ENCODE data around the gene MOSMO.
"Not testable (repeated sequence)": the region's sequence is repeated elsewhere in the genome, so short reads cannot be mapped to it uniquely, and the experiment has no call there.

The MOSMO gene

GRCh38 chr16:22013486-22013885 lies 5.6 kb downstream of the MOSMO start:
- TF ChIP-seq CTCF (IDR thresholded peaks at IDR 0.05) = no peak
- H3K36me3 Mint-ChIP-seq (ENCODE audit: low read depth) = peaks cover 7% of the 10 kb centered on the region
- no peak overlapping the region for H3K27ac Mint-ChIP-seq
- H3K9me3 Mint-ChIP-seq = no peaks in the 10 kb centered on the region
- H3K27me3 Mint-ChIP-seq (ENCODE audit: low read depth, poor library complexity) = peaks cover 17% of the 10 kb centered on the region
- DNase-seq = no peak
- no peak overlapping the region for H3K4me3 Mint-ChIP-seq
- peaks cover 13% of the 10 kb centered on the region for H3K4me1 Mint-ChIP-seq

GRCh38 chr16:22014271-22014873 lies 6.5 kb downstream of the MOSMO start:
- TF ChIP-seq CTCF (IDR thresholded peaks at IDR 0.05) = no peak
- DNase-seq = no peak
- Mint-ChIP-seq H3K36me3 (ENCODE audit: low read depth) (peaks cover 7% of the 10 kb centered on the region), H3K4me1 (peaks cover 4% of the 10 kb centered on the region), H3K27ac (no peak overlapping the region), H3K27me3 (ENCODE audit: low read depth, poor library complexity) (peaks cover 11% of the 10 kb centered on the region), H3K4me3 (no peak overlapping the region), H3K9me3 (no peaks in the 10 kb centered on the region)

- Mint-ChIP-seq H3K4me3 (no peak overlapping the region), H3K9me3 (no peaks in the 10 kb centered on the region), H3K36me3 (ENCODE audit: low read depth) (no peaks in the 10 kb centered on the region), H3K4me1 (no peaks in the 10 kb centered on the region), H3K27ac (no peak overlapping the region), H3K27me3 (ENCODE audit: low read depth, poor library complexity) (no peaks in the 10 kb centered on the region)
- no peak for TF ChIP-seq CTCF (IDR thresholded peaks at IDR 0.05)
- DNase-seq = no peak
Observed at GRCh38 chr16:22016927-22017326, 9.0 kb downstream of the MOSMO start.

GRCh38 chr16:22018559-22018958 lies 10.6 kb downstream of the MOSMO start:
- Mint-ChIP-seq H3K4me3 (no peak overlapping the region), H3K4me1 (no peaks in the 10 kb centered on the region), H3K36me3 (ENCODE audit: low read depth) (no peaks in the 10 kb centered on the region), H3K27ac (no peak overlapping the region), H3K27me3 (ENCODE audit: low read depth, poor library complexity) (no peaks in the 10 kb centered on the region), H3K9me3 (no peaks in the 10 kb centered on the region)
- DNase-seq = no peak
- TF ChIP-seq CTCF (IDR thresholded peaks at IDR 0.05) = no peak

GRCh38 chr16:22022151-22022550 lies 14.2 kb downstream of the MOSMO start:
- H3K9me3 Mint-ChIP-seq = no peaks in the 10 kb centered on the region
- no peak for TF ChIP-seq CTCF (IDR thresholded peaks at IDR 0.05)
- no peak overlapping the region for H3K27ac Mint-ChIP-seq
- no peaks in the 10 kb centered on the region for H3K36me3 Mint-ChIP-seq (ENCODE audit: low read depth)
- H3K4me1 Mint-ChIP-seq = no peaks in the 10 kb centered on the region
- no peak overlapping the region for H3K4me3 Mint-ChIP-seq
- no peaks in the 10 kb centered on the region for H3K27me3 Mint-ChIP-seq (ENCODE audit: low read depth, poor library complexity)
- no peak for DNase-seq

- no peak for TF ChIP-seq CTCF (IDR thresholded peaks at IDR 0.05)
- Mint-ChIP-seq H3K27me3 (ENCODE audit: low read depth, poor library complexity) (no peaks in the 10 kb centered on the region), H3K4me3 (no peak overlapping the region), H3K9me3 (no peaks in the 10 kb centered on the region), H3K36me3 (ENCODE audit: low read depth) (no peaks in the 10 kb centered on the region), H3K27ac (no peak overlapping the region), H3K4me1 (no peaks in the 10 kb centered on the region)
- DNase-seq = no peak
Observed at GRCh38 chr16:22023505-22023904, 15.6 kb downstream of the MOSMO start.

- H3K4me3 Mint-ChIP-seq; H3K27ac Mint-ChIP-seq; H3K4me1 Mint-ChIP-seq; DNase-seq; H3K27me3 Mint-ChIP-seq (ENCODE audit: low read depth, poor library complexity); H3K9me3 Mint-ChIP-seq; H3K36me3 Mint-ChIP-seq (ENCODE audit: low read depth): not testable (repeated sequence)
Observed at GRCh38 chr16:22024785-22025184, 16.9 kb downstream of the MOSMO start.
